Peyer's patch (tissue), 4 donors: ENCODE data around the gene WNK1. TPM values are rescaled to one million over a fixed set of nuclear protein-coding genes. Genes with fewer than 3 reads are reported as not detected.

Experiments
- DNase-seq, 3 donors: peaks; one replicate each; pipeline ENCODE4 v3.0.0-alpha.2; 2017 to 2019
- H3K27ac ChIP-seq, 4 donors: fragments of 200-600 bp; sonication (generic); one replicate each; pipeline ENCODE4 v1.5.1; 2016 to 2019
- H3K27me3 ChIP-seq, 2 donors: fragments of 200-600 bp; sonication (generic); one replicate each; pipeline ENCODE4 v1.5.1; 2019
- H3K36me3 ChIP-seq, 3 donors: fragments of 200-600 bp; sonication (generic); one replicate each; pipeline ENCODE4 v1.5.1; 2016 to 2019
- H3K4me1 ChIP-seq, 4 donors: fragments of 200-600 bp; sonication (generic); one replicate each; pipeline ENCODE4 v1.5.1; 2016 to 2019
- H3K4me3 ChIP-seq, 4 donors: fragments of 200-600 bp; sonication (generic); 1 replicate in 3 of 4; 2 replicates in 1 of 4; pipeline ENCODE4 v1.5.1; 2016 to 2019; ENCODE audit warnings: mild to moderate bottlenecking in 1 of 4
- H3K9me3 ChIP-seq, 4 donors: fragments of 200-600 bp; sonication (generic); one replicate each; pipeline ENCODE4 v1.5.1; 2016 to 2019; ENCODE audit warnings: mild to moderate bottlenecking in 1 of 4
- POLR2A ChIP-seq, 2 donors: fragments of 450-650 bp; IDR thresholded peaks; one replicate each; pipeline ENCODE4 v1.5.1; 2017; ENCODE audit warnings: antibody characterized with exemption in 2 of 2, mild to moderate bottlenecking in 2 of 2, moderate library complexity in 2 of 2
- total RNA-seq, 4 donors: library from RNA; depleted of rRNA; stranded (reverse); fragments of >200 nt; gene quantifications; one replicate each; pipeline ENCODE4 v1.1.0, GENCODE V29; 2016
- TF ChIP-seq, protein P1 (sequence below), 6 experiments: fragments of 450-650 bp in 4 of 6; fragments of 200-600 bp in 2 of 6; sonication (generic) in 1 of 6; IDR thresholded peaks; one replicate each; pipeline ENCODE4 v1.5.1; 2017 to 2019; ENCODE audit warnings: antibody characterized with exemption in 6 of 6, mild to moderate bottlenecking in 3 of 6, moderate library complexity in 1 of 6

Gene WNK1
- total RNA-seq, 4 donors from 2014 or later, result 83.2 to 198 (median 144) TPM

DNA sequence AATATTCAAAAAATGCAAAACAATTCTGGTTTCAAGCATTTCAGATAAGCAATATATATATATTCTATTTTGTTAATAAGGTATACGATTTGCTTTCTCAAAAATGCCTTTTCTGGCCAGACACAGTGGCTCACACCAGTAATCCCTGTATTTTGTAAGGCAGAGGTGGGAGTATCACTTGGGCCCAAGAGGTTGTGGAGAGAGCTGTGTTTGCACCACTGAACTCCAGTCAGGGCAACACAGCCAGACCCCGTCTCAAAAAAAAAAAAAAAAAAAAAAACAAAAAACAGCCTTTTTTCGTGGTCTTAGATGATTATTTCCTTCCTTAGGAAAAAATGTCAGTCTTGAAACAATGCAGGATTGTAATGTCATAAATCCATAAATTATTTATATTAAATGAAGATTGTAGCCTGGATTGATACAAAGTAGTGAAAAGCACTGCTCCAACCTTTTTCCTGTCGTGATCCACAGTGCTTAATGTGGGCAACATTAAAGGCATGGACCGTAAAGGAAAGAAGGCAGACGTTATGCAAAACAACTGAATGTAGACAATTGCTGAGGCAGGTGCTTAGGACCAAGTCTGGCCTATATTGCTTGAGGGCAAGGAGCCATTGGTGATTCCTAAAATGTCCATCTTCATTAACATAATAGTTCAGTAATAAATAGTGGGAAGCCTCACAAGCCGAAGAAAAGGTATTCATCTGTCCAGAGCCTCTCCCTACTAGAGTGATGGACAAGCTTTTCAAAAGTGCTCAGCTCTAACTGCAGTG is 160.3 kb downstream of the WNK1 start:
- no peaks in the 10 kb centered on the region for H3K4me1 ChIP-seq
- H3K27ac ChIP-seq, result no peak overlapping the region
- no peak for DNase-seq
- H3K4me3 ChIP-seq, result no peak overlapping the region
- H3K27me3 ChIP-seq, result no peaks in the 10 kb centered on the region
- peaks cover 0 to 91% (median 0%) of the 10 kb centered on the region in 3 donors for H3K36me3 ChIP-seq
- TF ChIP-seq, protein P1, sequence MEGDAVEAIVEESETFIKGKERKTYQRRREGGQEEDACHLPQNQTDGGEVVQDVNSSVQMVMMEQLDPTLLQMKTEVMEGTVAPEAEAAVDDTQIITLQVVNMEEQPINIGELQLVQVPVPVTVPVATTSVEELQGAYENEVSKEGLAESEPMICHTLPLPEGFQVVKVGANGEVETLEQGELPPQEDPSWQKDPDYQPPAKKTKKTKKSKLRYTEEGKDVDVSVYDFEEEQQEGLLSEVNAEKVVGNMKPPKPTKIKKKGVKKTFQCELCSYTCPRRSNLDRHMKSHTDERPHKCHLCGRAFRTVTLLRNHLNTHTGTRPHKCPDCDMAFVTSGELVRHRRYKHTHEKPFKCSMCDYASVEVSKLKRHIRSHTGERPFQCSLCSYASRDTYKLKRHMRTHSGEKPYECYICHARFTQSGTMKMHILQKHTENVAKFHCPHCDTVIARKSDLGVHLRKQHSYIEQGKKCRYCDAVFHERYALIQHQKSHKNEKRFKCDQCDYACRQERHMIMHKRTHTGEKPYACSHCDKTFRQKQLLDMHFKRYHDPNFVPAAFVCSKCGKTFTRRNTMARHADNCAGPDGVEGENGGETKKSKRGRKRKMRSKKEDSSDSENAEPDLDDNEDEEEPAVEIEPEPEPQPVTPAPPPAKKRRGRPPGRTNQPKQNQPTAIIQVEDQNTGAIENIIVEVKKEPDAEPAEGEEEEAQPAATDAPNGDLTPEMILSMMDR (IDR thresholded peaks at IDR 0.05), result no peak
- no peak for TF ChIP-seq POLR2A (IDR thresholded peaks at IDR 0.05)
- no peaks in the 10 kb centered on the region for H3K9me3 ChIP-seq

DNA sequence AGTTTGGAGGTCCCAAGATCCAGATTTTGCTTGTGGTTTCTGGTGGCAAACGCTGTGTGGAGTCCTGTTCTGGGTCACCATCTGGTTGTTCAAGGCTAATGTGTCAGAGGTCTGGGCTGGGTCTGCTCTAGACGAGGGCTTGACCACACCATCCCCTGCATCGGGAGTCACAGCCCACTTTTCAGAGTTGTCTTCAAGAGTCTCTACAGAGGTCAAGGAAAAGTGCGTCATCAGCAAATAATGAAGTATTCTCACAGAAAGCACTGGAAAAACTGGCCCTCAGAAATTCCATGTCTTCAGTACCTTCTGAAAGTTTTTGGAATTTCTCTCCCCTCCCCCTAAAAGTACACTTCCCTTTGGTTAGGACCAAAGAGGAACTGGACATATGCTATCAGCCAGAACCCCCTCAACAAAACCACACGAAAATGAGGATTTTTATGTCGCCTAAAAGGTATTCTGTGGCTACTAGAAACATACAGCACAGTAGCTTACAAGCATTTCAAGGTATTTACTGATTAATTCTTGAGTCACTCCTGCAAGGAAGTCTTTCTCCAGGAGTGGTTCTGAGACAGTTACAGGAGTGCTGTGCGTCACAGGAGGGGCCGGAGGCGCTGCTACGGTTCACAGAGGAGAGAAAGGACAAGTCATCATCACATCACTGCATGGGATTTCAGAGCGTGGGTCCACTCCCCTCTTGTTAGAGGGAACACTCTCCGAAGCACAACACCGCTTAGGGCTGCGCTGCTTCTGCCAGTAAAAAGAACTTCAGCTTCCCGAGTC is 161.7 kb downstream of the WNK1 start:
- Histone ChIP-seq H3K4me3 (no peak overlapping the region), H3K36me3 (peaks cover 0 to 86% (median 0%) of the 10 kb centered on the region in 3 donors), H3K27ac (peak overlapping the region in 2 of 4 donors; percentile 8 to 17), H3K9me3 (no peaks in the 10 kb centered on the region), H3K4me1 (no peaks in the 10 kb centered on the region), H3K27me3 (no peaks in the 10 kb centered on the region)
- DNase-seq, result no peak
- no peak for TF ChIP-seq POLR2A (IDR thresholded peaks at IDR 0.05)
- TF ChIP-seq, protein P1 (IDR thresholded peaks at IDR 0.05), result no peak

DNA sequence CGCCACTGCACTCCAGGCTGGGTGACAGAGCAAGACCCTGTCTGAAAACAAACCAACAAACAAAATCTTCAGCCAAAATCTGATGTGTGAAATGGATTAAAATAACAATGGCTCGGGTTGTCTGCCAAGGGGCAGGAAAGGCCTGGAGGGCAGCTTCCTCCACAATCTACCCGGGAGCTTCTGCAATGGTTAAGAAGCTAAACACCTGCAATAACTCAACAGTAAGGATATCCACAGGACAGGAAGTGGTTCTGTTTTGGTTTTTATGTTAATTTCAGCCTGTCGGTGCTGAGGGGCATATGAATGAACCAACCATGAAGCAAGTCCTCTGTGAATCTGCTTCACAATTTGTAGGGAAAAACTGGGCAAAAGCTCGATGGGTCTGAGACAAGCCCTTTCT is 162.7 kb downstream of the WNK1 start:
- no peak overlapping the region for H3K4me3 ChIP-seq
- H3K27me3 ChIP-seq, result no peaks in the 10 kb centered on the region
- no peaks in the 10 kb centered on the region for H3K4me1 ChIP-seq
- peak overlapping the region in 1 of 4 donors; percentile 8 for H3K27ac ChIP-seq
- TF ChIP-seq, protein P1 (IDR thresholded peaks at IDR 0.05), result no peak
- TF ChIP-seq POLR2A (IDR thresholded peaks at IDR 0.05), result no peak
- peaks cover 0 to 80% (median 0%) of the 10 kb centered on the region in 3 donors for H3K36me3 ChIP-seq
- no peak for DNase-seq
- H3K9me3 ChIP-seq, result no peaks in the 10 kb centered on the region

DNA sequence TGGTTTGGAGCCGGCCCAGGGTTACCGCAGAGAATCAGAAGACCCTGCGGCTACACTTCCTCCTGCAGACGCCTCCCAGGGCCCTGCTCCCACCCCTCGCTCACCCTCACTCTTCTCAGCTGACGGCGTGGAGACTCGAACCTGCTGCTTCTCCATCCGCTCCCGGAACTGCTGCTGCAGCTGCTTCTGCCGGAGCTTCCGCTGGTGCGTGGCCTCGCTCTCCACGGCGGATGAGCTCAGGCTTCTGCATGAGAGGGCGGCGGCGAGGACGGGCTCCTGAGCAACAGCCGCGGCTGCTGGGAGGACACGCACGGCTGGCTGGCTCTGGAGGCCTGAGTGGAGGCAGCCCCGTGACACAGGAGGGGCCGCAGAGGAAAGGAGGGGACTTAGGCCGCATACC is 163.9 kb downstream of the WNK1 start:
- H3K27me3 ChIP-seq, result no peaks in the 10 kb centered on the region
- TF ChIP-seq, protein P1 (IDR thresholded peaks at IDR 0.05), result no peak
- no peak for TF ChIP-seq POLR2A (IDR thresholded peaks at IDR 0.05)
- H3K36me3 ChIP-seq, result peaks cover 0 to 80% (median 0%) of the 10 kb centered on the region in 3 donors
- DNase-seq, result peak in 2 of 3 donors; percentile 56 to 60
- no peak overlapping the region for H3K4me3 ChIP-seq
- H3K4me1 ChIP-seq, result no peaks in the 10 kb centered on the region
- H3K27ac ChIP-seq, result peak overlapping the region in 1 of 4 donors; percentile 46
- no peaks in the 10 kb centered on the region for H3K9me3 ChIP-seq

DNA sequence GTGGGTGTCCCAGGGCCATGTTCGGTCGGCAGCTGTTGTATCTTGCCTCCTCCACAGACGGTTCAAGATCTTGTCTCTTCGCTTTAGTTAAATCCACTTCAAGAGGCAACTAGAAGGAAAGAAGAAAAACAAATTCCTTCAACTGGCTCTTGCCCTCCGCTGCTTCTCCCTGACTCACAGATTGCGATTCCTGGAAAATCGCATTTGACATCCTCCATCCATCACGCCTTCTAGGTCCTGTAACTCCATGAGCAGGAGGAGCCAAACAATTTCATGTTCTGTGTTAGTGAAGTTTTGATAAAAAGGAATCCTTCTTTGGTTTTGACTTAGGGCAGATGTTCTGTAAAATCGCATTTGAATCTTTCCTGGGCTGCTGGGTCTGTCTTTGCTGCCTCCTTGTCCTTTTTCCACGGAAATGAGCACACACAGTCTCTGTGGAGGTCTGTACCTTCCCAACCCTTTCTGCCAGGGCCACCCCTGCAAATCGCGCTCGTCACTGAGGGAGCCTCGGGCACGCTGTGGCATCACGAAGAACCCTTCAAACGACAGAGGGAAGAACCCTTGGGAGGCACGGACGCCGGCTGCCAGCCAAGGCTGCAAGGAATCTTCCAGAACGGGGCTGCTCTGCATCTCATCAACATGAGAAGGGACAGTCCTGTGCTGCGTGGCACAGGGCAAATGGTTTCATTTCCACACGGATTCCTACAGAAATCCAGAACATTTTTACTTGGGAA is 164.5 kb downstream of the WNK1 start:
- Histone ChIP-seq H3K36me3 (peaks cover 0 to 79% (median 0%) of the 10 kb centered on the region in 3 donors), H3K4me1 (no peaks in the 10 kb centered on the region), H3K27me3 (no peaks in the 10 kb centered on the region), H3K27ac (peak overlapping the region in 1 of 4 donors; percentile 46), H3K9me3 (no peaks in the 10 kb centered on the region), H3K4me3 (no peak overlapping the region)
- TF ChIP-seq POLR2A (IDR thresholded peaks at IDR 0.05), result no peak
- TF ChIP-seq, protein P1 (IDR thresholded peaks at IDR 0.05), result no peak
- no peak for DNase-seq
